GM18520 (cell line): ENCODE measurements around the gene PAQR8.

Experiments used
- ATAC-seq: cut with Tn5 transposase; IDR thresholded peaks from one replicate; pipeline ENCODE4 v1.9.1; 2021; ENCODE audit not compliant: unreplicated experiment

Gene PAQR8

DNA sequence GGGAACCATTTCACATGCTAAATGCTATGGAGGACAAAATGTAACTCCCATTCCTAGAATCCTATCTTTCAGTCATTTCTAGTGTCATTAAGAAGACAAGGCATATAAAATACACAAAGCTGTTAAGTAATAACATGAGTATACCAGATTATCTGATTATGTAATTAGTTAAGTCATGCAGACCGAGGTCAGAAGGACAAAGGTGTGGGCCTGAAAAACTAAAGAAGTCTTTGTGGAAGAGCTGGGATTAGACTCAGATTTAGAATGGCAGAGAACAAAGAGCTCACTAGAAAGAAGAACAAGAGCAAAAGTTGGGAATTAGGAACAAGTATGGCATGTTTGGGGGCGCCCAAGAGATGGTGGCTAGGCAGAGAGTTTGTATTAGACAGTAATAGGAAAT lies 95.1 kb downstream of the PAQR8 start:
- no peak for ATAC-seq
